ENCODE data around the gene CAMK1D. TPM values are rescaled to one million over a fixed set of nuclear protein-coding genes. Genes with fewer than 3 reads are reported as not detected.

CAMK1D gene
- total RNA-seq, 4 donors from 2014 or later, result 0.55 to 2.2 (median 1.5) TPM

DNA sequence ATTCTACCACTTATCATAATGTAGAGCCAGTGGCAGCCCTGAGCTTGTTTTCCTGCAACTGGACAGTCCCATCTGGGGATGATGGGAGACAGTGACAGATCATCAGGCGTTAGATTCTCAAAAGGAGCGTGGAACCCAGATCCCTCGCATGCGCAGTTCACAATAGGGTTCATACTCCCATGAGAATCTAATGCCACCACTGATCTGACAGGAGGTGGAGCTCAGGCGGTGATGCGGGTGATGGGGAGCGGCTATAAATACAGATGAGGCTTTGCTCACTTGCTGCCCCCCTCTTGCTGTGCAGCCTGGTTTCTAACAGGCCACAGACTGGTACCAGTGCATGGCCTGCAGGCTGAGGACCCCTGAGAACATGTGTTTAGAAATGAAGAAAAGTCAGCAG, 260.1 kb downstream of the CAMK1D start:
- in situ Hi-C loops (cut with MboI; ENCODE audit: low sequenced_read_pairs in 4 of 4), result no loop called here
- Histone ChIP-seq H3K4me3 (no peak overlapping the region), H3K27ac (no peak overlapping the region), H3K4me1 (no peaks in the 10 kb centered on the region), H3K36me3 (no peaks in the 10 kb centered on the region), H3K9me3 (no peaks in the 10 kb centered on the region), H3K27me3 (no peaks in the 10 kb centered on the region)
- intact Hi-C loops (cut with DNase I; ENCODE audit: low total_unique reads), result no loop called here
- ATAC-seq (no peak), DNase-seq (no peak)
- TF ChIP-seq POLR2A (IDR thresholded peaks at IDR 0.05), result no peak

DNA sequence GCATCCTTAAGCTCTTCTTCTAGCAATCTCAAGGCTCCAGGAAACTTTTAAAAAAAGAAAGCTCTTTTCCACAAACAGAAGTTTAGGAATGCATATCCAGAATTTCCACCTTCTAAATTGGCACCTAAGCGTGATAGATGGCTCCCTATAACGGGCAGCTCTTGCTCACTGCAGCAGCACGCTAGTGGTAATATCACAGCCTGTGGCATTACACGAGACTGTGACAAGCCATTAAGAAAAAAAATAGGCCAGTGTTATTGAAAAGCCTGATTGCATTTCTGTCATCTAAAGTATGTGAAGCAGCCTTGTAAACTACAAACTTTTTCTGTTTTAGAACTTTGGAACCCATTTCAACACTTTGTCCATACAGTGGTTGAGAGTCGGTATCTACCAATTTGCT, 263.8 kb downstream of the CAMK1D start:
- in situ Hi-C loops (cut with MboI; ENCODE audit: low sequenced_read_pairs in 4 of 4), result no loop called here
- intact Hi-C loops (cut with DNase I; ENCODE audit: low total_unique reads), result no loop called here
- H3K27me3 ChIP-seq, result no peaks in the 10 kb centered on the region

DNA sequence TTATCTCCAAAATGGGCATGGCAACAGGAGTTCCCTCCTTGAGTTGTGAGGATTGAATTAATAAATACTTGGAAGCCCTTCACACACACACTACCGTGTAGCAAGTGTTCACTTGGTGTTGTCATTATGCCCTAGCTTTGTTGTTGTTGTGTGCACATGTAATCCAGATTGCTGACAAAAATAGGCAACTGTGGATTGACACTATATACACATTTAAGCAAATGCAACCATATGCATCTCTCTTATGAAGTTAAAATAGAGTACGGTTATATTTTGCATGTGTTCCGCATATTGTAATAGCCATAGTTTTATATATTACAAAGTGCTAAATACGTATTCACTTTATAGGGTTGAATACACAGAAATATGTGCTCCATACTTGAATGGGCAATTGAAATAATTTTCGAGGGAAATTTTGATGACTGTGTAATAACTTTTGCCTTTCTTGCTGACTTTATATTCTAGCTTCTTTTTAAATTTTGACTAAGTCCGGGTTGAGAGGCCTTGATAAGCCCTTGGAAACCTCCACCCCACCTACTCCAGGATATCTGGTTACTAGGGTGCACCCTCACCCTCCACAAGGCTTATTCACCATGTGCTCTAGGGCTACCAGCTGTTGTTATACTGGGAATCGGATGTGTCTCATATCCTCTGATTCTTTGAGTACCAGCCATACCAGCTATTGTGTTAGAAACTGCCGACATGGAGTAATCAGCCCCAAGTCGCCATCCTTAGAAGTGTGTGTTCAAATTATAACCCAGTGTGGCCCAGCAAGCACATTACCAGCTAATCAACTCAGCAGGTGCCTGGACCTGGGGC, 265.0 kb downstream of the CAMK1D start:
- H3K36me3 ChIP-seq, result no peaks in the 10 kb centered on the region
- H3K4me3 ChIP-seq, result no peak overlapping the region
- ATAC-seq (no peak), DNase-seq (no peak)
- H3K9me3 ChIP-seq, result no peaks in the 10 kb centered on the region
- no peaks in the 10 kb centered on the region for H3K4me1 ChIP-seq
- in situ Hi-C loops (cut with MboI; ENCODE audit: low sequenced_read_pairs in 4 of 4) (no loop called here), intact Hi-C loops (cut with DNase I; ENCODE audit: low total_unique reads) (no loop called here)
- TF ChIP-seq, protein P1, sequence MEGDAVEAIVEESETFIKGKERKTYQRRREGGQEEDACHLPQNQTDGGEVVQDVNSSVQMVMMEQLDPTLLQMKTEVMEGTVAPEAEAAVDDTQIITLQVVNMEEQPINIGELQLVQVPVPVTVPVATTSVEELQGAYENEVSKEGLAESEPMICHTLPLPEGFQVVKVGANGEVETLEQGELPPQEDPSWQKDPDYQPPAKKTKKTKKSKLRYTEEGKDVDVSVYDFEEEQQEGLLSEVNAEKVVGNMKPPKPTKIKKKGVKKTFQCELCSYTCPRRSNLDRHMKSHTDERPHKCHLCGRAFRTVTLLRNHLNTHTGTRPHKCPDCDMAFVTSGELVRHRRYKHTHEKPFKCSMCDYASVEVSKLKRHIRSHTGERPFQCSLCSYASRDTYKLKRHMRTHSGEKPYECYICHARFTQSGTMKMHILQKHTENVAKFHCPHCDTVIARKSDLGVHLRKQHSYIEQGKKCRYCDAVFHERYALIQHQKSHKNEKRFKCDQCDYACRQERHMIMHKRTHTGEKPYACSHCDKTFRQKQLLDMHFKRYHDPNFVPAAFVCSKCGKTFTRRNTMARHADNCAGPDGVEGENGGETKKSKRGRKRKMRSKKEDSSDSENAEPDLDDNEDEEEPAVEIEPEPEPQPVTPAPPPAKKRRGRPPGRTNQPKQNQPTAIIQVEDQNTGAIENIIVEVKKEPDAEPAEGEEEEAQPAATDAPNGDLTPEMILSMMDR (IDR thresholded peaks at IDR 0.05 in 4 of 5, conservative IDR thresholded peaks at IDR 0.05 in 1 of 5), result no peak
- no peak for TF ChIP-seq POLR2A (IDR thresholded peaks at IDR 0.05)
- no peaks in the 10 kb centered on the region for H3K27me3 ChIP-seq
- no peak overlapping the region for H3K27ac ChIP-seq

More for the DNA sequence above, 263.8 kb downstream of the CAMK1D start:
- no peaks in the 10 kb centered on the region for H3K9me3 ChIP-seq
- no peak for ATAC-seq
- no peak overlapping the region for H3K4me3 ChIP-seq
- no peak for TF ChIP-seq POLR2A (IDR thresholded peaks at IDR 0.05)
- TF ChIP-seq, protein P1 (IDR thresholded peaks at IDR 0.05 in 4 of 5, conservative IDR thresholded peaks at IDR 0.05 in 1 of 5), result no peak
- DNase-seq, result no peak
- H3K36me3 ChIP-seq, result no peaks in the 10 kb centered on the region
- no peak overlapping the region for H3K27ac ChIP-seq
- H3K4me1 ChIP-seq, result no peaks in the 10 kb centered on the region

DNA sequence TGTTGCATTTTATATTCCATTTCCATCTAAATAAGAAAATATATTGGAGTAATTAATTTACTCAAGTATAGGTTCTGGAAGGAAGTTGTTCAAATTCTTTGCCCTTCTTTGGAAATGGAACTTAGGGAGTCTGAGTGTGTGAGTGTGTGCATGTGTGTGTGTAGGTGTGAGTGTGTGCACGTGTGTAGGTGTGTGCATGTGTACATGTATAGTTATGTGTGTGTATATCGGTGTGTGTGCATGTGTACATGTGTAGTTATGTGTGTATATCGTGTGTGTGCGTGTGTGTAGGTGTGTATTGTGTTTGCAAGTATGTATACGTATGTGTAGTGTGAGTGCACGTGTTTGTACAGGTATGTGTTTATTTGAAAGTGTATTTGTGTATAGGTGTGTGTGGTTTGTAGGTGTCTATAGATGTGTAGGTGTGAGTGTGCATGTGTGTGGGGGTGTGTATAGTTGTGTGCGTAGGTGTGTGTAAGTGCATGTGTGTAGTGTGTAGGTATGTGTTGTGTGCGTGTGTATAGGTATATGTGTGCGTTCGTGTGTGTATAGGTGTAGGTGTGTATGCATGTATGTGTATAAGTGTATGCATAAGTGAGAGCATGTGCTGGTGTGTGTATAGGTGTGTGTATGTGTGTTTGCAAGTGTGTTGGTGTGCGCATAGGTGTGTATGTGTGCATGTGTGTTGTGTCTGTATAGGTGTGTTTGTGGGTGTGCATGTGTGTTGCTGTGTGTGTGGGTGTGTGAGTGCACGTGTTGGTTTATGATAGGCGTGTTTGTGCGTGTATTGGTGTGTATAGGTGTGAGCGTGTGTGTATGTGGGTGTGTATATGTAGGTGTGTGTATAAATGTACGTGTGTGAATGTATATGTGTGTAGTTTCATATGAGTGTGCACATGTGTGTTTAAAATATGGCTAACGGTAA, 266.2 kb downstream of the CAMK1D start:
- DNase-seq, result no peak
- Histone ChIP-seq H3K36me3 (no peaks in the 10 kb centered on the region), H3K4me1 (no peaks in the 10 kb centered on the region), H3K27ac (no peak overlapping the region), H3K4me3 (no peak overlapping the region), H3K9me3 (no peaks in the 10 kb centered on the region), H3K27me3 (no peaks in the 10 kb centered on the region)
- intact Hi-C loops (cut with DNase I; ENCODE audit: low total_unique reads), result no loop called here
- no peak for ATAC-seq
- TF ChIP-seq, protein P1 (IDR thresholded peaks at IDR 0.05 in 4 of 5, conservative IDR thresholded peaks at IDR 0.05 in 1 of 5), result no peak
- no peak for TF ChIP-seq POLR2A (IDR thresholded peaks at IDR 0.05)
- in situ Hi-C loops (cut with MboI; ENCODE audit: low sequenced_read_pairs in 4 of 4), result no loop called here

Data from gastrocnemius medialis (tissue), 4 donors.